Ascending aorta (tissue), 2 donors: ENCODE measurements around the gene ADRM1. TPM values are rescaled to one million over a fixed set of nuclear protein-coding genes. Genes with fewer than 3 reads are reported as not detected.

Experiments used
- DNase-seq, 2 donors: peaks; one replicate each; pipeline ENCODE4 v3.0.0-alpha.2; 2019; ENCODE audit warnings: low spot score in 2 of 2
- H3K27ac ChIP-seq, 2 donors: fragments of 200-600 bp; sonication (generic); one replicate each; pipeline ENCODE4 v1.5.1; 2016 to 2017; ENCODE audit warnings: mild to moderate bottlenecking in 1 of 2
- H3K27me3 ChIP-seq: fragments of 200-600 bp; sonication (generic); one replicate; pipeline ENCODE4 v1.5.1; 2017
- H3K36me3 ChIP-seq, 2 donors: fragments of 200-600 bp; sonication (generic); one replicate each; pipeline ENCODE4 v1.5.1; 2016
- H3K4me1 ChIP-seq, 2 donors: fragments of 200-600 bp; sonication (generic); one replicate each; pipeline ENCODE4 v1.5.1; 2016 to 2017; ENCODE audit warnings: mild to moderate bottlenecking in 1 of 2
- H3K4me3 ChIP-seq, 2 donors: fragments of 200-600 bp; sonication (generic); one replicate each; pipeline ENCODE4 v1.5.1; 2016 to 2017; ENCODE audit warnings: mild to moderate bottlenecking in 1 of 2
- H3K9me3 ChIP-seq, 2 donors: fragments of 200-600 bp; sonication (generic); one replicate each; pipeline ENCODE4 v1.5.1; 2016
- CTCF ChIP-seq, 3 experiments: fragments of 200-600 bp in 2 of 3; fragments of 450-650 bp in 1 of 3; sonication (generic) in 2 of 3; IDR thresholded peaks; one replicate each; pipeline ENCODE4 v1.5.1; 2016 to 2019; ENCODE audit warnings: antibody characterized with exemption in 3 of 3, mild to moderate bottlenecking in 1 of 3, moderate library complexity in 1 of 3
- intact Hi-C: fragments of 100-400 bp; cut with DNase I; formaldehyde crosslinking; loops from one replicate; pipeline ENCODE4 v1.15.1; 2023
- total RNA-seq: library from RNA; depleted of rRNA; stranded (reverse); fragments of >200 nt; gene quantifications from one replicate; pipeline ENCODE4 v1.1.0, GENCODE V29; 2016

ADRM1 gene
- total RNA-seq, 1 donor from 2014 or later = 236 TPM

- no peak for TF ChIP-seq CTCF (IDR thresholded peaks at IDR 0.05)
- H3K27me3 ChIP-seq = no peaks in the 10 kb centered on the region
- no peaks in the 10 kb centered on the region for H3K4me1 ChIP-seq
- DNase-seq = no peak
- no peak overlapping the region for H3K27ac ChIP-seq
- intact Hi-C loops = no loop called here
- no peaks in the 10 kb centered on the region for H3K9me3 ChIP-seq
- no peak overlapping the region for H3K4me3 ChIP-seq
- H3K36me3 ChIP-seq = peaks cover 42 to 70% of the 10 kb centered on the region in 2 donors
Observed at GRCh38 chr20:62344782-62345181, 42.0 kb downstream of the ADRM1 start.

GRCh38 chr20:62345681-62346370 lies 43.0 kb downstream of the ADRM1 start:
- Histone ChIP-seq H3K4me1 (no peaks in the 10 kb centered on the region), H3K27ac (no peak overlapping the region), H3K9me3 (no peaks in the 10 kb centered on the region), H3K4me3 (no peak overlapping the region), H3K27me3 (no peaks in the 10 kb centered on the region), H3K36me3 (peaks cover 42 to 70% of the 10 kb centered on the region in 2 donors)
- DNase-seq = no peak
- intact Hi-C loops = no loop called here
- no peak for TF ChIP-seq CTCF (IDR thresholded peaks at IDR 0.05)

GRCh38 chr20:62346398-62347150 lies 43.8 kb downstream of the ADRM1 start:
- Histone ChIP-seq H3K4me1 (no peaks in the 10 kb centered on the region), H3K27me3 (no peaks in the 10 kb centered on the region), H3K36me3 (peaks cover 49 to 71% of the 10 kb centered on the region in 2 donors), H3K9me3 (no peaks in the 10 kb centered on the region), H3K4me3 (no peak overlapping the region), H3K27ac (no peak overlapping the region)
- intact Hi-C loops = no loop called here
- DNase-seq = no peak
- TF ChIP-seq CTCF (IDR thresholded peaks at IDR 0.05) = no peak

- intact Hi-C loops = no loop called here
- H3K9me3 ChIP-seq = no peaks in the 10 kb centered on the region
- TF ChIP-seq CTCF (IDR thresholded peaks at IDR 0.05) = no peak
- peaks cover 54 to 76% of the 10 kb centered on the region in 2 donors for H3K36me3 ChIP-seq
- no peak overlapping the region for H3K4me3 ChIP-seq
- H3K4me1 ChIP-seq = peaks cover under 1 to 1% of the 10 kb centered on the region in 2 donors
- no peaks in the 10 kb centered on the region for H3K27me3 ChIP-seq
- DNase-seq = no peak
- no peak overlapping the region for H3K27ac ChIP-seq
Observed at GRCh38 chr20:62347151-62347404, 44.3 kb downstream of the ADRM1 start.

- no peak for TF ChIP-seq CTCF (IDR thresholded peaks at IDR 0.05)
- peaks cover 3 to 5% of the 10 kb centered on the region in 2 donors for H3K4me1 ChIP-seq
- intact Hi-C loops = no loop called here
- no peaks in the 10 kb centered on the region for H3K27me3 ChIP-seq
- H3K27ac ChIP-seq = no peak overlapping the region
- H3K36me3 ChIP-seq = peaks cover 57 to 78% of the 10 kb centered on the region in 2 donors
- no peak overlapping the region for H3K4me3 ChIP-seq
- no peaks in the 10 kb centered on the region for H3K9me3 ChIP-seq
- no peak for DNase-seq
Observed at GRCh38 chr20:62347445-62347844, 44.6 kb downstream of the ADRM1 start.
